H1 (cell line): ENCODE data around the gene DHRS3. TPM values are rescaled to one million over a fixed set of nuclear protein-coding genes. Genes with fewer than 3 reads are reported as not detected.

Source experiments
- CTCF ChIA-PET: fragments of 300-600 bp; sonication (Branson Sonifier 250); formaldehyde crosslinking; loops from one replicate; lab custom pipeline; 2021; ENCODE audit not compliant: partially characterized antibody; lab: Charles Lee
- POLR2A ChIA-PET: fragments of 300-600 bp; sonication (Branson Sonifier 250); formaldehyde crosslinking; loops from one replicate; lab custom pipeline; 2021; ENCODE audit warnings: inconsistent platforms; ENCODE audit not compliant: partially characterized antibody; lab: Charles Lee
- DNase-seq, 2 experiments: peaks; one replicate each; pipeline versions ENCODE4 v3.0.0 to v3.0.0-alpha.2; 2010 to 2022; ENCODE audit warnings: low spot score in 2 of 2, low read depth in 1 of 2, mixed read lengths in 1 of 2
- FAIRE-seq: peaks from 2 replicates; lab custom pipeline; 2011; peaks lifted over from hg19 to GRCh38; lab: Jason Lieb, UNC
- H2AFZ ChIP-seq: 2 replicates; pipeline ENCODE4 v1.8.1; 2012; ENCODE audit warnings: low read length, inconsistent platforms
- H2AK5ac ChIP-seq: 2 replicates; pipeline ENCODE4 v1.6.1; 2013; ENCODE audit warnings: low read depth, low read length
- H2BK120ac ChIP-seq: replicated peaks from 2 replicates; pipeline ENCODE3; 2013; ENCODE audit warnings: low read depth, low read length, inconsistent platforms
- H2BK12ac ChIP-seq: 2 replicates; pipeline ENCODE4 v1.6.1; 2013; ENCODE audit warnings: low read depth, low read length
- H2BK15ac ChIP-seq: 2 replicates; pipeline ENCODE4 v1.6.1; 2013; ENCODE audit warnings: low read length
- H2BK20ac ChIP-seq: 2 replicates; pipeline ENCODE4 v1.6.1; 2013; ENCODE audit warnings: low read length
- H2BK5ac ChIP-seq: 2 replicates; pipeline ENCODE4 v1.6.1; 2013; ENCODE audit warnings: low read depth, low read length
- H3K14ac ChIP-seq: 2 replicates; pipeline ENCODE4 v1.6.1; 2013; ENCODE audit warnings: inconsistent platforms; ENCODE audit not compliant: insufficient read length
- H3K18ac ChIP-seq: 2 replicates; pipeline ENCODE4 v1.6.1; 2013; ENCODE audit warnings: low read length; ENCODE audit errors: extremely low read depth
- H3K23ac ChIP-seq: 2 replicates; pipeline ENCODE4 v1.6.1; 2013; ENCODE audit warnings: inconsistent platforms; ENCODE audit not compliant: insufficient read length
- H3K23me2 ChIP-seq: 2 replicates; pipeline ENCODE4 v1.6.1; 2013; ENCODE audit warnings: low read depth, low read length
- H3K27ac ChIP-seq: 2 replicates; pipeline ENCODE4 v1.6.1; 2011; ENCODE audit warnings: low read depth, low read length, inconsistent platforms
- H3K27me3 ChIP-seq, 4 experiments: replicated peaks in 1 of 4; 1 replicate in 1 of 4; 2 replicates in 3 of 4; pipeline versions ENCODE4 v1.6.1 to v1.8.1; 2011 to 2013; ENCODE audit warnings: low read length in 3 of 4, mild to moderate bottlenecking in 3 of 4, inconsistent platforms in 2 of 4, mixed read lengths in 2 of 4, moderate library complexity in 1 of 4; ENCODE audit not compliant: control insufficient read depth in 3 of 4, insufficient read depth in 3 of 4; ENCODE audit errors: extremely low read depth in 1 of 4
- H3K36me3 ChIP-seq, 4 experiments: 2 replicates each; pipeline versions ENCODE4 v1.6.1 to v1.8.1; 2011 to 2013; ENCODE audit warnings: mild to moderate bottlenecking in 4 of 4, low read length in 3 of 4, moderate library complexity in 2 of 4, control low read depth in 1 of 4, inconsistent platforms in 1 of 4; ENCODE audit not compliant: insufficient read depth in 4 of 4, control insufficient read depth in 2 of 4
- H3K4ac ChIP-seq: replicated peaks from 2 replicates; pipeline ENCODE3; 2013; ENCODE audit warnings: low read length, low read depth, mixed read lengths, inconsistent platforms; ENCODE audit not compliant: insufficient read length
- H3K4me1 ChIP-seq, 4 experiments: replicated peaks in 1 of 4; 1 replicate in 1 of 4; 2 replicates in 3 of 4; pipeline versions ENCODE4 v1.6.1 to v1.8.1; 2011 to 2013; ENCODE audit warnings: low read length in 3 of 4, inconsistent platforms in 2 of 4, mixed read lengths in 1 of 4; ENCODE audit not compliant: insufficient read depth in 4 of 4, control insufficient read depth in 3 of 4
- H3K4me2 ChIP-seq, 2 experiments: 2 replicates each; pipeline versions ENCODE4 v1.6.1 to v1.8.1; 2011 to 2013; ENCODE audit warnings: low read depth in 2 of 2, low read length in 2 of 2, control low read depth in 1 of 2, inconsistent platforms in 1 of 2, mild to moderate bottlenecking in 1 of 2; ENCODE audit not compliant: insufficient read depth in 1 of 2
- H3K4me3 ChIP-seq, 4 experiments: fragments of 200-600, 300-600 bp in 1 of 4; sonication (generic), shearing (Covaris generic), sonication (Bioruptor Twin) in 1 of 4; 2 replicates each; pipeline versions ENCODE4 v1.5.1 to v1.8.1; 2011 to 2016; ENCODE audit warnings: low read length in 4 of 4, low read depth in 3 of 4, control low read depth in 2 of 4, inconsistent platforms in 2 of 4, mild to moderate bottlenecking in 2 of 4, mixed read lengths in 1 of 4, moderate library complexity in 1 of 4; ENCODE audit not compliant: insufficient read depth in 2 of 4; ENCODE audit errors: extremely low read depth in 1 of 4
- H3K56ac ChIP-seq: replicated peaks from 2 replicates; pipeline ENCODE3; 2013; ENCODE audit warnings: low read depth, mild to moderate bottlenecking, mixed read lengths, low read length, inconsistent platforms; ENCODE audit not compliant: insufficient read length
- H3K79me1 ChIP-seq: 2 replicates; pipeline ENCODE4 v1.6.1; 2013; ENCODE audit warnings: low read depth, low read length, control low read depth
- H3K79me2 ChIP-seq, 2 experiments: 2 replicates each; pipeline versions ENCODE4 v1.6.1 to v1.8.1; 2012 to 2013; ENCODE audit warnings: low read length in 2 of 2, mild to moderate bottlenecking in 2 of 2, inconsistent platforms in 1 of 2; ENCODE audit not compliant: insufficient read depth in 2 of 2, control insufficient read depth in 1 of 2
- H3K9ac ChIP-seq, 4 experiments: replicated peaks in 1 of 4; 1 replicate in 1 of 4; 2 replicates in 3 of 4; pipeline versions ENCODE4 v1.6.1 to v1.8.1; 2011 to 2013; ENCODE audit warnings: low read depth in 3 of 4, low read length in 3 of 4, control low read depth in 2 of 4, mild to moderate bottlenecking in 2 of 4, moderate library complexity in 2 of 4, inconsistent platforms in 1 of 4; ENCODE audit errors: extremely low read depth in 1 of 4
- H3K9me3 ChIP-seq, 2 experiments: 2 replicates each; pipeline versions ENCODE4 v1.6.1 to v1.8.1; 2012 to 2013; ENCODE audit warnings: mild to moderate bottlenecking in 2 of 2, moderate library complexity in 2 of 2, control low read depth in 1 of 2, inconsistent platforms in 1 of 2, low read depth in 1 of 2, low read length in 1 of 2, mixed read lengths in 1 of 2; ENCODE audit not compliant: insufficient read depth in 2 of 2
- H4K20me1 ChIP-seq, 2 experiments: replicated peaks in 1 of 2; 2 replicates each; pipeline versions ENCODE3 to v1.8.1; 2011 to 2013; ENCODE audit warnings: inconsistent platforms in 2 of 2, low read length in 2 of 2, mild to moderate bottlenecking in 1 of 2; ENCODE audit not compliant: insufficient read depth in 2 of 2, control insufficient read depth in 1 of 2
- H4K5ac ChIP-seq: 2 replicates; pipeline ENCODE4 v1.6.1; 2013; ENCODE audit warnings: low read length, low read depth, mixed read lengths, inconsistent platforms; ENCODE audit not compliant: insufficient read length
- H4K8ac ChIP-seq: 2 replicates; pipeline ENCODE4 v1.8.0; 2013; ENCODE audit warnings: mild to moderate bottlenecking, moderate library complexity, low read length, inconsistent platforms; ENCODE audit not compliant: insufficient read depth; ENCODE audit errors: extremely low read depth
- H4K91ac ChIP-seq: replicated peaks from 2 replicates; pipeline ENCODE3; 2013; ENCODE audit warnings: low read length, mixed read lengths, inconsistent platforms; ENCODE audit not compliant: insufficient read length
- CHD2 ChIP-seq: IDR thresholded peaks from 2 replicates; pipeline ENCODE4 v1.6.1; 2012; ENCODE audit warnings: low read length, improper control_type of control experiment
- GABPA ChIP-seq: IDR thresholded peaks from 2 replicates; pipeline ENCODE4 v1.6.1; 2011; ENCODE audit warnings: mild to moderate bottlenecking, low read length, moderate library complexity, borderline replicate concordance; ENCODE audit not compliant: insufficient read depth
- KDM4A ChIP-seq: IDR thresholded peaks from one replicate; pipeline ENCODE4 v1.7.1; 2012; ENCODE audit warnings: low read depth, mild to moderate bottlenecking, moderate library complexity, low read length, inconsistent platforms; ENCODE audit not compliant: severe bottlenecking
- TBP ChIP-seq: IDR thresholded peaks from 2 replicates; pipeline ENCODE4 v1.6.1; 2011; ENCODE audit warnings: low read depth, low read length, improper control_type of control experiment
- TEAD4 ChIP-seq: IDR thresholded peaks from 2 replicates; pipeline ENCODE4 v1.6.1; 2012; ENCODE audit warnings: low read depth, low read length, inconsistent platforms, mixed read lengths
- WGBS, 2 experiments: shearing (Covaris generic) in 1 of 2; methylation state at CpG; one replicate each; pipeline versions ENCODE4 v1.1.6 to v1.1.7; 2013 to 2015; ENCODE audit warnings: low lambda C conversion rate in 2 of 2, mixed read lengths in 2 of 2, inconsistent platforms in 1 of 2, low coverage in 1 of 2, missing lambda C conversion rate in 1 of 2; ENCODE audit not compliant: insufficient replicate concordance in 2 of 2, insufficient coverage in 1 of 2, insufficient read length in 1 of 2; ENCODE audit errors: extremely low coverage in 1 of 2, missing lambda C conversion rate in 1 of 2; 5-methylcytosine and 5-hydroxymethylcytosine counted together
- polyA plus RNA-seq, 7 experiments: library from polyadenylated mRNA; depleted of rRNA in 3 of 7; stranded (reverse) in 5 of 7; unstranded in 2 of 7; fragments of >200 nt in 5 of 7; fragments of 200-250 nt in 2 of 7; gene quantifications; 1 replicate in 5 of 7; 2 replicates in 1 of 7; 4 replicates in 1 of 7; pipeline versions ENCODE4 v1.2.1 to v1.2.3, GENCODE V29; 2011 to 2013; ENCODE audit warnings: missing spikeins in 2 of 7, mixed read lengths in 2 of 7
- total RNA-seq: library from RNA; stranded (reverse); fragmentation: NEBNext Ultra II Directional; extraction: Animal tissue kit (Norgen Biotek cat#: 25700); gene quantifications from 2 replicates; pipeline ENCODE4 v1.2.1, GENCODE V29; 2021

The DHRS3 gene
- total and polyA plus RNA-seq, 2 of the 8 experiments (the other 6 are each of a cell fraction or from before 2014, with no cell fraction given), result 32.5 to 36.4 TPM

DNA sequence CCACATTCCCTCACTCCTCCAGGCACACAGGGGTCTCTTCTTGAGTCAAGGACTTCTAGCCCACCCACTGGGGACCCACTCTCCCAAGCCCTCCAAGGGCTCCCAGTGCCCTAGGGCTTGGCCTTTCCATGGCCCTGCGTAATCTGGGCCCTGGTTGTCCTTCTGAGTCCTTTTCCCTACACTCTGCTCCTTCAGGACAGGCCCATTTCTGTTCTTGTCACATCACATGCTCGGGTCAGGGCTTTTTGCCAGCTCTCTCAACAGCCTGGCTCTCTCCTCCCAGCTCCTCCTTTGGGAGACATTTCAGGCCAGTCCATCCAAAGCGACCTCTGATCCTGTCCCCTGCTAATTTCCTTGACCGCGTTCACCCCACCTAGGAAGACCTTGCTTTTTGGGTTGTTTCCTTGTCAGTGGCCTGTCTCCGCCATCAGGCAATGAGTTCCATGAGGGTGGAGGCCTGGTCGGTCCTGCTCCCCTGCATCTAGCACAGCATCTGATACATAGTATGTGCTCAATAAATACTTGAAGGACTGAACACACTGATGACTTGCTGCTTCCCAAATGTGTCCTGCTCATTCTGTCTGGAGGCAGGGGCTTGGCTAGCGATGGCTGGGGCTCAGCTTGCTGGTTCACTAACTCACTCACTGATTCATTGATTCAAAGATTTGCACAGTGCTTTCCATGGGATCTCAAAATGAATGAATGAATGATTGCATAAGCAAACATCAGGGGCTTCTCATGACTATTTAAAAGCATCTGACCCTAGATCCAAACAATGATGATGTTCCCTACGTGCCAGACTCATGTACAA is 44.8 kb downstream of the DHRS3 start:
- Histone ChIP-seq H3K79me2 (no peaks in the 10 kb centered on the region), H2BK15ac (no peak overlapping the region), H3K56ac (no peak overlapping the region), H3K14ac (no peak overlapping the region), H4K91ac (no peak overlapping the region), H3K27ac (no peak overlapping the region), H2BK12ac (no peak overlapping the region), H2AK5ac (no peak overlapping the region), H3K23ac (no peak overlapping the region), H3K4me3 (no peak overlapping the region), H4K5ac (no peak overlapping the region), H3K27me3 (no peaks in the 10 kb centered on the region), H3K18ac (no peak overlapping the region), H4K8ac (no peak overlapping the region), H2AFZ (no peak overlapping the region), H3K4ac (no peak overlapping the region), H3K36me3 (peaks cover 0 to 56% (median 11%) of the 10 kb centered on the region in 4 experiments; a peak in 5 of 8 replicates), H2BK20ac (no peak overlapping the region), H3K4me1 (no peaks in the 10 kb centered on the region), H2BK5ac (no peak overlapping the region; the same call in 1 of the 2 replicates), H2BK120ac (no peak overlapping the region), H4K20me1 (no peaks in the 10 kb centered on the region), H3K4me2 (no peak overlapping the region), H3K23me2 (no peaks in the 10 kb centered on the region), H3K9me3 (no peaks in the 10 kb centered on the region), H3K79me1 (no peaks in the 10 kb centered on the region), H3K9ac (no peak overlapping the region)
- POLR2A ChIA-PET, result interaction anchor here (0.9 to 1.8 kb wide), 2 partner anchors 23 to 58 kb away, joined by 3 to 4 read pairs; no protein-coding TSS in a partner anchor
- CTCF ChIA-PET, result interaction anchor here (1.3 kb wide), 1 partner anchor 48 kb away, joined by 3 read pairs; no protein-coding TSS in a partner anchor
- TF ChIP-seq TEAD4 (no peak), KDM4A (no peak), TBP (no peak), GABPA (no peak), CHD2 (no peak)
- WGBS, 2 experiments, result 94% methylated on average over 9 of the region's 9 CpGs; no CpG with 5 or more reads in 1 of the 2 experiments
- FAIRE-seq, result no peak
- no peak for DNase-seq
